GM23248 (cell line): ENCODE data around the gene THOC5. TPM values are rescaled to one million over a fixed set of nuclear protein-coding genes. Genes with fewer than 3 reads are reported as not detected.
"Not testable (repeated sequence)": the region's sequence is repeated elsewhere in the genome, so short reads cannot be mapped to it uniquely, and the experiment has no call there.

ENCODE experiments used
- DNase-seq: peaks from one replicate; pipeline ENCODE4 v3.0.0-alpha.2; 2015
- H2AFZ ChIP-seq: fragments of 200-600 bp; sonication (generic); 2 replicates; pipeline ENCODE4 v1.6.1; 2016; ENCODE audit warnings: antibody characterized with exemption
- H3F3A ChIP-seq: fragments of 200-600 bp; sonication (generic); 2 replicates; pipeline ENCODE4 v1.6.1; 2016; ENCODE audit warnings: mild to moderate bottlenecking, antibody characterized with exemption, mixed run types; ENCODE audit not compliant: insufficient read depth
- H3K27ac ChIP-seq: fragments of 200-600 bp; sonication (generic); 2 replicates; pipeline ENCODE4 v1.5.1; 2016; ENCODE audit warnings: mild to moderate bottlenecking
- H3K27me3 ChIP-seq: fragments of 200-600 bp; sonication (generic); replicated peaks from 2 replicates; pipeline ENCODE4 v1.6.1; 2016; ENCODE audit warnings: mild to moderate bottlenecking; ENCODE audit not compliant: insufficient read depth
- H3K36me3 ChIP-seq: fragments of 200-600 bp; sonication (generic); 2 replicates; pipeline ENCODE4 v1.6.1; 2016; ENCODE audit warnings: low read depth, mild to moderate bottlenecking
- H3K4me1 ChIP-seq: fragments of 200-600 bp; sonication (generic); 2 replicates; pipeline ENCODE4 v1.6.1; 2016; ENCODE audit warnings: mild to moderate bottlenecking; ENCODE audit not compliant: insufficient read depth
- H3K4me2 ChIP-seq: fragments of 200-600 bp; sonication (generic); one replicate; pipeline ENCODE4 v1.6.1; 2016; ENCODE audit warnings: mild to moderate bottlenecking; ENCODE audit not compliant: unreplicated experiment
- H3K4me3 ChIP-seq: fragments of 200-600 bp; sonication (generic); 2 replicates; pipeline ENCODE4 v1.5.1; 2016; ENCODE audit warnings: mild to moderate bottlenecking
- H3K79me2 ChIP-seq: fragments of 200-600 bp; sonication (generic); 2 replicates; pipeline ENCODE4 v1.6.1; 2016; ENCODE audit warnings: mild to moderate bottlenecking; ENCODE audit not compliant: insufficient read depth
- H3K9ac ChIP-seq: fragments of 200-600 bp; sonication (generic); 2 replicates; pipeline ENCODE4 v1.6.1; 2016; ENCODE audit warnings: mild to moderate bottlenecking
- H3K9me2 ChIP-seq: fragments of 200-600 bp; sonication (generic); 2 replicates; pipeline ENCODE4 v1.6.1; 2016; ENCODE audit warnings: mixed run types, mild to moderate bottlenecking, moderate library complexity; ENCODE audit not compliant: insufficient read depth
- H3K9me3 ChIP-seq: fragments of 200-600 bp; sonication (generic); one replicate; pipeline ENCODE4 v1.6.1; 2017; ENCODE audit warnings: low read depth
- H4K20me1 ChIP-seq: fragments of 200-600 bp; sonication (generic); 2 replicates; pipeline ENCODE4 v1.6.0; 2016; ENCODE audit not compliant: insufficient read depth
- EZH2 ChIP-seq: fragments of 200-600 bp; sonication (generic); IDR thresholded peaks from 2 replicates; pipeline ENCODE4 v1.6.1; 2018; ENCODE audit warnings: antibody characterized with exemption, mild to moderate bottlenecking; ENCODE audit not compliant: insufficient read depth, poor library complexity, severe bottlenecking
- EZH2phosphoT487 ChIP-seq: fragments of 200-600 bp; sonication (generic); IDR thresholded peaks from 2 replicates; pipeline ENCODE4 v1.6.1; 2018; ENCODE audit warnings: antibody characterized with exemption, moderate library complexity, mild to moderate bottlenecking, low read depth; ENCODE audit not compliant: insufficient read depth
- WGBS, 2 experiments: methylation state at CpG; one replicate each; pipeline ENCODE4 v1.1.6; 2015 to 2017; ENCODE audit warnings: low lambda C conversion rate in 2 of 2, low coverage in 1 of 2; ENCODE audit errors: missing lambda C conversion rate in 2 of 2; 5-methylcytosine and 5-hydroxymethylcytosine counted together
- in situ Hi-C: fragments of 300-500 bp; cut with MboI; formaldehyde crosslinking; loops from 2 replicates; pipeline ENCODE4 v1.15.0; 2020
- polyA plus RNA-seq: library from polyadenylated mRNA; unstranded; fragments of >200 nt; fragmentation: Nextera tagmentation; extraction: Ambion mirVana; gene quantifications from 2 replicates; pipeline ENCODE4 v1.2.1, GENCODE V29; 2016
- total RNA-seq: library from RNA; depleted of rRNA; stranded (reverse); fragments of >200 nt; shearing (Covaris generic); gene quantifications from 2 replicates; pipeline ENCODE4 v1.2.3, GENCODE V29; 2014

Gene THOC5
- total and polyA plus RNA-seq, 2 experiments from 2014 or later, result 46.9 to 61.7 TPM

GRCh38 chr22:29593923-29594322 lies 40.4 kb upstream of the THOC5 start:
- no peaks in the 10 kb centered on the region for H3K4me1 ChIP-seq
- WGBS, 2 experiments, result 75 to 76% methylated on average over 4 of the region's 4 CpGs
- H3K36me3 ChIP-seq, result no peaks in the 10 kb centered on the region

DNA sequence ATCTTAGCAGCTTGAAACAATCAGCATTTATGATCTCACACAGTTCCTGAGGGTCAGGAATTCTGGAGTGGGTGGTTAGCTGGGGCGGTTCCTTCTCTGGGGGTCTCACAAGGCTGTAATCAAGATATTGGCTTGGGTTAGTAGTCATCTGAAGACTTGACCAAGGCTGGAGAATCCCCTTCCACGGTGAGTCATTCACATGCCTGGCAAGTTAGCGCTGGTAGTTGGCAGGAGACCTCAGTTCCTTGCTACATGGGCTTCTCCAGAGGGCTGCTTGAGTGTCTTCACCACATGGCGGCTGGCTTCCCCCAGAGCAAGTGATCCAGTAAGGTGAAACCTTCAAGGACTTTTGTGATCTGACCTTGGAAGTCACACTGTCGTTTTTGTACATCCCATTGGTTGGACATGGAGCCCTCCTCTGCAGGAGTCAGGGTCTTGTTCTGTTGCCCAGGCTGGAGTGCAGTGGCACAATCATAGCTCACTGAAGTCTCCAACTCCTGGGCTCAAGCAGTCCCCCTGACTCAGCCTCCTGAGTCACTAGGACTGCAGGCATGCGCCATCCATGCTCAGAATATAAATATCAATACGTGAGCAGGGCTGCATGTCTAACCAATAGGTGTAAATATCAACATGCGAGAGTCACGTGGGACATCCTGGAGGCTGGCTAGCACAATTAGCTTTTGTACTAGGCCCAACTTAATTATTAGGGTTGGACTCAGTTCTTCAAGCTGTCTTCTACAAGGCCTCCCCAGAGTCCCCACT lies 34.6 kb upstream of the THOC5 start:
- H3K79me2 ChIP-seq, result no peaks in the 10 kb centered on the region
- H3F3A ChIP-seq, result peaks cover 28% of the 10 kb centered on the region
- in situ Hi-C loops, result no loop called here
- no peaks in the 10 kb centered on the region for H3K36me3 ChIP-seq
- no peaks in the 10 kb centered on the region for H3K9me3 ChIP-seq
- H3K4me1 ChIP-seq, result peaks cover 9% of the 10 kb centered on the region; the same call in 1 of the 2 replicates
- H3K4me2 ChIP-seq, result peak overlapping the region; percentile 45
- H3K9ac ChIP-seq, result no peak overlapping the region
- no peaks in the 10 kb centered on the region for H3K9me2 ChIP-seq
- peak; percentile 95 for DNase-seq
- peak overlapping the region; percentile 68 for H3K27ac ChIP-seq
- 0 out of 2 replicates have a peak overlapping the region, but pooled peaks have one; percentile 20 for H2AFZ ChIP-seq
- 8 to 12% methylated on average over 9 of the region's 9 CpGs for WGBS, 2 experiments
- H4K20me1 ChIP-seq, result no peaks in the 10 kb centered on the region
- TF ChIP-seq EZH2phosphoT487 (no peak), EZH2 (no peak)
- H3K4me3 ChIP-seq, result 0 out of 2 replicates have a peak overlapping the region, but pooled peaks have one; percentile 22
- H3K27me3 ChIP-seq, result no peaks in the 10 kb centered on the region

More at GRCh38 chr22:29593923-29594322, 40.4 kb upstream of the THOC5 start:
- Histone ChIP-seq H3K4me3 (no peak overlapping the region), H3K9me2 (no peaks in the 10 kb centered on the region), H3F3A (peaks cover 2% of the 10 kb centered on the region; the same call in 1 of the 2 replicates), H3K4me2 (no peak overlapping the region), H3K27ac (no peak overlapping the region), H4K20me1 (no peaks in the 10 kb centered on the region), H3K9ac (no peak overlapping the region), H3K79me2 (no peaks in the 10 kb centered on the region), H3K27me3 (no peaks in the 10 kb centered on the region), H2AFZ (no peak overlapping the region), H3K9me3 (no peaks in the 10 kb centered on the region)
- in situ Hi-C loops, result no loop called here
- DNase-seq, result no peak
- no peak for TF ChIP-seq EZH2
- no peak for TF ChIP-seq EZH2phosphoT487

DNA sequence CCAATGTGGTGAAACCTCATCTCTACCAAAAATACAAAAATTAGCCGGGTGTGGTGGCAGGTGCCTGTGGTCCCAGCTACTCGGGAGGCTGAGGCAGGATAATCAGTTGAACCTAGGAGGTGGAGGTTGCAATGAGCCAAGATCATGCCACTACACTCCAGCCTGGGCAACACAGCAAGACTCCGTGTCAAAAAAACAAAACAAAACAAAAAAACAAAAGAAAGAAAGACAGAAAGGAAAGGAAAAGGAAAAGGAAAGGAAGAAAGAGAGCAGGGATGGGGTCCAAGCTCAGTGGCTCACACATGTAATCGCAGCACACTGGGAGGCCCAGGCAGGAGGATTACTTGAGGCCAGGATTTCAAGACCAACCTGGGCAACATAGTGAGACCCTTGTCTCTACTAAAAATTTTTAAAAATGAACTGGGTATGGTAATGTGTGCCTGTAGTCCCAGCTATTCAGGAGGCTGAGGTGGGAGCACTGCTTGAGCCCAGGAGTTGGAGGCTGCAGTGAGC lies 32.7 kb upstream of the THOC5 start:
- H3K4me2 ChIP-seq, H3K79me2 ChIP-seq, in situ Hi-C loops, H3K36me3 ChIP-seq, H2AFZ ChIP-seq, H3K9me2 ChIP-seq, H3K27me3 ChIP-seq, H3K27ac ChIP-seq, H4K20me1 ChIP-seq, H3K4me3 ChIP-seq, H3K9me3 ChIP-seq, DNase-seq, H3K4me1 ChIP-seq, H3K9ac ChIP-seq: not testable (repeated sequence)
- WGBS, 2 experiments, result 81 to 95% methylated on average over 4 of the region's 4 CpGs
- peaks cover 28% of the 10 kb centered on the region for H3F3A ChIP-seq

GRCh38 chr22:29584975-29585374 lies 31.4 kb upstream of the THOC5 start:
- Histone ChIP-seq H3K79me2 (0 out of 2 replicates have a peak, but pooled peaks cover 5% of the 10 kb centered on the region), H3K27me3 (no peaks in the 10 kb centered on the region), H3K4me3 (no peak overlapping the region), H2AFZ (no peak overlapping the region), H3K36me3 (no peaks in the 10 kb centered on the region), H3K4me1 (peaks cover 9% of the 10 kb centered on the region; the same call in 1 of the 2 replicates), H3F3A (peaks cover 28% of the 10 kb centered on the region), H3K9me2 (no peaks in the 10 kb centered on the region), H3K9ac (no peak overlapping the region), H3K27ac (no peak overlapping the region), H4K20me1 (no peaks in the 10 kb centered on the region), H3K4me2 (no peak overlapping the region), H3K9me3 (no peaks in the 10 kb centered on the region)
- in situ Hi-C loops, result no loop called here
- 96 to 100% methylated on average over 5 of the region's 5 CpGs for WGBS, 2 experiments
- no peak for TF ChIP-seq EZH2phosphoT487
- no peak for TF ChIP-seq EZH2
- DNase-seq, result no peak
